Measurements from ENCODE around the gene PIK3R3.

The PIK3R3 gene

DNA sequence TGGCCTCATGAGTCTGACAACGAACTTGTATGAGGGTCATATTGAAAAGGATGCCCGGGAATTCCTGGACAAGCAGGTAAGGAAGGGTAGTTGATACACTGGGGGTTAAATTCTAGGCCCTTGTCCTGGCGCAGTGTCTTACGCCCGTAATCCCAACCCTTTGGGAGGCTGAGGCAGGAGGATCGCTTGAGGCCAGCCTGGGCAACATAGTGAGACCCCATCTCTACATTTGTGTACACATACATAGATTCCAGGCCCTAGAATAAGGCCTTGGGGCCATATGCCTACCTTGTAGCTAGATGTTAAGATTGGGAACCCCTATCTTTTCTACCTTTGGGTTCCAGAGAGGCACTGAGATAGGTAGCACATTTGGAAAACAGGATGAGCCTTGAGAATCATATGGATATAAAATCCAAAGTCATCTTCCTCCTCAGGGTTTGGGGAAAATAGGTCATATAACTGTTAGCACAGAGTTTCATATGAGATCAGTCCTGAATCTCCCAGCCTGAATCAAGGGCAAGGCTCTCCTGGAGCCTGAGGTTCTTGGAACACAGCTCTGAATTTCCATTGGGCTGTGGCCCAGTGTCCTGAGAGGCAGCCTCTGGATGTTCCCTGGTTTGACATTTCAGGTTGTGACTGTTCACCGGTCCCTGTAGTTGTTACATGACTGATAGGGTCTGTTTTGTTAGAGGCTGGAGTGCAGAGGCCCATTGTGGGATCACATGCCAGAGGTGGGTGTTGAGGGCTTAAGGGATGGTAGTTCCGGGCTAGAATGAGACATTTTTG, 104.4 kb downstream of the PIK3R3 start:
- Histone ChIP-seq H3K9me3 (ENCODE audit: low read depth, low read length) (no peaks in the 10 kb centered on the region), H3K4me3 (no peak overlapping the region), H3K36me3 (ENCODE audit: insufficient read depth, low read length) (peaks cover 9% of the 10 kb centered on the region; the same call in 1 of the 2 replicates), H3K27ac (no peak overlapping the region), H3K9ac (ENCODE audit: insufficient read length) (no peak overlapping the region)
- DNase-seq (ENCODE audit: low read depth, low spot score), result no peak
- no peak for TF ChIP-seq EZH2 (IDR thresholded peaks at IDR 0.05)
- TF ChIP-seq FOXP2 (optimal IDR thresholded peaks at IDR 0.05; ENCODE audit: control extremely low read depth, extremely low read length, insufficient read depth), result no peak
- no peak for TF ChIP-seq POLR2AphosphoS5 (IDR thresholded peaks at IDR 0.05; ENCODE audit: borderline replicate concordance, low read depth, low read length)

DNA sequence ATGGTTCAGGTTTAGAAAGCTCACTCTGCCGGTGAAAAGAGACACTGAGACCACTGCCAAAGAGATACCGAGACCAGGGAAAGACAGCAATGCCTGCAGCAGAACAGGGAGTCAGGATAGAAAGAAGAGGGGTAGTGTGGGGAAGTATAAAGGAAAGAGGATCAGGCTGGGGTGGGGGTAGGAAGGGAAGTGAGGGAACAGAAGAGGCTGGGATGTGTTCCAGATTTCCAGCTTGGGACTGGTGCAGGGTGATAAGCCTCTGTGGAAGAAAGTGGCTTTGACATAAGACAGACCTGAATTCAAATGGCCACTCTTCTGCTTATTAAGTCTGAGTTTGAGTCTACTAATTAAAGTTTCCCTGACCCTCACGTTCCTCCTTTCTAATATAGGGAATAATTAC, 105.9 kb downstream of the PIK3R3 start:
- no peaks in the 10 kb centered on the region for H3K9me3 ChIP-seq (ENCODE audit: low read depth, low read length)
- H3K27ac ChIP-seq, result no peak overlapping the region
- no peak for DNase-seq (ENCODE audit: low read depth, low spot score)
- TF ChIP-seq FOXP2 (optimal IDR thresholded peaks at IDR 0.05; ENCODE audit: control extremely low read depth, extremely low read length, insufficient read depth) (no peak), EZH2 (IDR thresholded peaks at IDR 0.05) (no peak), POLR2AphosphoS5 (IDR thresholded peaks at IDR 0.05; ENCODE audit: borderline replicate concordance, low read depth, low read length) (no peak)
- H3K36me3 ChIP-seq (ENCODE audit: insufficient read depth, low read length), result peaks cover 16% of the 10 kb centered on the region; the same call in 1 of the 2 replicates
- no peak overlapping the region for H3K9ac ChIP-seq (ENCODE audit: insufficient read length)
- H3K4me3 ChIP-seq, result no peak overlapping the region

DNA sequence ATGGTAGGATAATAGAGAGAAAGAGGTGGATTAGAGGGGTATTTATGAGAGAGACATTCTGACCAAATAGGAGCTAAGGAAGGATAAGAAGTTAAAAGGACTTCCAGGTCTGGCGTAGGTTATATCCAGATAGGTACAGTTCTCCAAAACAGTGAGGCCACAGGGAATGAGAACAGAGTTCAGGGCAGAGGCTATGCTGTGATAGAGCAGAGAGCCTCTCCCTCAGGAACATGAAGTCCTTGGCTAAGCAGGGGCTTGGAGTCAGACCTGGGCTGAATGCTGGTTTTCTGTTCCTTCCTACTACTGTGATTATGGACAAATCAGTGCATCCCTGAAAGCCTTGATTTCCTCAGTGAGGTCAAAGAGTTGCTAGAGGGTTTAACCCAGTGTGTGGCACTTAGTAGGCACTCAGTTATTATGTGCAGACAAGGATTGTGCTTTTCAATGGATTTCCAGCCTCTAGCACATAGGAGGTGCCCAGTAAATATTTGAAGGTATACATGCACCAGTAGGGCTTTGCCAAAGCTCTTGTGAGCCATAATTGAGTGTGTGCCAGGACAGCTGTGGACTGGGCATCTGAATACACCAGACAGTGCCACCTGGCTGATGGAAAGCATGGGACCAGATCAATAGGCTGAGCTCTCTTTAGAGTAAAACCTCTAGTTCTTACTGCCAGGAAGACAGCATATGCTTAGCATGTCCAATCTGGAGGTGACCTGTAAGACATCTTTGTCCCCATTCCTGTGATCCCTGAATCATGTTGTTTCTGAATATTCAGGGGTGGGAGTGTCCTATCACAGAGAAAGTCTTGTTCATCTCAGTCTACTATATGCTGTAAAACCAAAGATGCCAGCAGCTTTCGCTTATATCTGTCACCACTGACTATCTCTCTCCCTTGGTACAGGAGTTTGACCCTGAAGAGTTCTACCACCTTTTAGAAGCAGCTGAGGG, 111.1 kb downstream of the PIK3R3 start:
- Histone ChIP-seq H3K9me3 (ENCODE audit: low read depth, low read length) (no peaks in the 10 kb centered on the region), H3K4me3 (no peak overlapping the region), H3K9ac (ENCODE audit: insufficient read length) (no peak overlapping the region), H3K27ac (no peak overlapping the region), H3K36me3 (ENCODE audit: insufficient read depth, low read length) (peaks cover 16% of the 10 kb centered on the region; the same call in 1 of the 2 replicates)
- no peak for DNase-seq (ENCODE audit: low read depth, low spot score)
- TF ChIP-seq FOXP2 (optimal IDR thresholded peaks at IDR 0.05; ENCODE audit: control extremely low read depth, extremely low read length, insufficient read depth) (no peak), POLR2AphosphoS5 (IDR thresholded peaks at IDR 0.05; ENCODE audit: borderline replicate concordance, low read depth, low read length) (no peak), EZH2 (IDR thresholded peaks at IDR 0.05) (no peak)

DNA sequence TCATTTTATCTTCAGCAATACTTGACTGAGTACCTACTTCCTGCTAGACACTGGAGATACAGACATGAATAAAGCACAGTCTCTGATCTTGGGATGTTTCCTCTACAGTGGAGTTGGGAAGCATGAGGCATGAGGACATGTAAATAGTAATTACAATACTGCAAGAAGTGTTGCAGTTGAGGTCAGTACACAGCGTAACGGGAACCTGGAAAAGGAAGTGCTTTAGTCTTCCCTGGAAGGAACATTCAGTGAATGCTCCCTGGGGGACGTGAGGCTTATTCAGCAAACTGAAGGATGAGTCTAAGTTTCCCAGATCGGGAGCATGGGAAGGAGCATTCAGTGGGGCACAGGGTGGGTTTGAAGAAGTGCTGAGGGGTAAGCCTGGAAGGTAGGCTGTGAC, 112.4 kb downstream of the PIK3R3 start:
- DNase-seq (ENCODE audit: low read depth, low spot score), result no peak
- Histone ChIP-seq H3K4me3 (no peak overlapping the region), H3K27ac (no peak overlapping the region), H3K9me3 (ENCODE audit: low read depth, low read length) (no peaks in the 10 kb centered on the region), H3K9ac (ENCODE audit: insufficient read length) (no peak overlapping the region), H3K36me3 (ENCODE audit: insufficient read depth, low read length) (peaks cover 16% of the 10 kb centered on the region; the same call in 1 of the 2 replicates)
- TF ChIP-seq FOXP2 (optimal IDR thresholded peaks at IDR 0.05; ENCODE audit: control extremely low read depth, extremely low read length, insufficient read depth), result no peak
- no peak for TF ChIP-seq POLR2AphosphoS5 (IDR thresholded peaks at IDR 0.05; ENCODE audit: borderline replicate concordance, low read depth, low read length)
- no peak for TF ChIP-seq EZH2 (IDR thresholded peaks at IDR 0.05)

DNA sequence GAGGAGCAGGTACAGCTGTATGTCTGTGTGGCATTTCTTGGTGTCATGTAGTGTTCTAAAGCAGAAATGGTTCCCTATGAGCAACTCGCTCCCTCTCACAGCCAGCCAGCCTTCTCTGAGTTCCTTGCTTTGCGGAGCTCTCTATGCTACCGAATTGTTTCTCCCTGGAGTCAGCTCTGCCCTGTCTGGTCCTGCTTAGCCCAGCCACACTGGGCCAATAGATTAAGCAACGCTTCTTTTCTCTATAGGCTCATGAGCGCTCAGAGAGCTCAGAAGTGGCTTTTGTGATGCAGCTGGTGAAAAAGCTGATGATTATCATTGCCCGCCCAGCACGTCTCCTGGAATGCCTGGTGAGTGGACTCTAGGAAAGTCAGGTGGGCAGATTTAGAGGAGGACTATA, 113.1 kb downstream of the PIK3R3 start:
- no peak overlapping the region for H3K4me3 ChIP-seq
- no peak overlapping the region for H3K9ac ChIP-seq (ENCODE audit: insufficient read length)
- no peak for DNase-seq (ENCODE audit: low read depth, low spot score)
- TF ChIP-seq POLR2AphosphoS5 (IDR thresholded peaks at IDR 0.05; ENCODE audit: borderline replicate concordance, low read depth, low read length), result no peak
- no peak for TF ChIP-seq FOXP2 (optimal IDR thresholded peaks at IDR 0.05; ENCODE audit: control extremely low read depth, extremely low read length, insufficient read depth)
- TF ChIP-seq EZH2 (IDR thresholded peaks at IDR 0.05), result no peak
- peaks cover 16% of the 10 kb centered on the region; the same call in 1 of the 2 replicates for H3K36me3 ChIP-seq (ENCODE audit: insufficient read depth, low read length)
- H3K9me3 ChIP-seq (ENCODE audit: low read depth, low read length), result no peaks in the 10 kb centered on the region
- H3K27ac ChIP-seq, result no peak overlapping the region

DNA sequence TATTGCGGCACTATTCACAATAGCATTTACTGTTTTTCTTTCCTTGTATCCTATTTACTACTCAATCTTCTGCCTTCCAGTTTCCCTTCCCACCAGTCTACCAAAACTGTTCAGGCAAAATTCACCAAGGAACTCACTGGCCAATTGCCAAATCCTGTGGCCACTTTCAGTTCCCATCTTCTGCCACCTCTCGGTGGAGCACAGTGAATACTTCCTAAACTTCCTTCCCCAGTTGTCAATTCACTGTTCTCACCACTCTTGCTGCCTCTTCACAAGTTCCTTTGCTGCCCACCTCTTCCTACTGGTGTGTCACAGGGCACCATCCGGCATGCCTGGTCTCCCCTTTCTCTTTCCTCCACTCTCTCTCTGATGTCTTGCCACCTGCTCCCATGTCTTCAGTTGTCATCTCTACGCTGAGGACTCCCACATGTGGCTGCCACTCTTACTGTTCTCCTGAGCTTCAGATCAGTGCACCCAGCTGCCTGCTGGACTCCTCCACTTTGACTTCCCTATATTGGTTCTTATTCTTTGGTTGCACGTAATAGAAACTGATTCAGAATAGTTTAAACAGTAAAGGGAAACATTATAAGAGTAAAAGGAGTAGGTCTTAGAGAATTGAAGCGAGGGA, 114.4 kb downstream of the PIK3R3 start:
- H3K9me3 ChIP-seq (ENCODE audit: low read depth, low read length), result no peaks in the 10 kb centered on the region
- H3K36me3 ChIP-seq (ENCODE audit: insufficient read depth, low read length), result peaks cover 8% of the 10 kb centered on the region; the same call in 1 of the 2 replicates
- no peak for DNase-seq (ENCODE audit: low read depth, low spot score)
- H3K4me3 ChIP-seq, result no peak overlapping the region
- H3K27ac ChIP-seq, result no peak overlapping the region
- no peak overlapping the region for H3K9ac ChIP-seq (ENCODE audit: insufficient read length)
- no peak for TF ChIP-seq POLR2AphosphoS5 (IDR thresholded peaks at IDR 0.05; ENCODE audit: borderline replicate concordance, low read depth, low read length)
- no peak for TF ChIP-seq EZH2 (IDR thresholded peaks at IDR 0.05)

DNA sequence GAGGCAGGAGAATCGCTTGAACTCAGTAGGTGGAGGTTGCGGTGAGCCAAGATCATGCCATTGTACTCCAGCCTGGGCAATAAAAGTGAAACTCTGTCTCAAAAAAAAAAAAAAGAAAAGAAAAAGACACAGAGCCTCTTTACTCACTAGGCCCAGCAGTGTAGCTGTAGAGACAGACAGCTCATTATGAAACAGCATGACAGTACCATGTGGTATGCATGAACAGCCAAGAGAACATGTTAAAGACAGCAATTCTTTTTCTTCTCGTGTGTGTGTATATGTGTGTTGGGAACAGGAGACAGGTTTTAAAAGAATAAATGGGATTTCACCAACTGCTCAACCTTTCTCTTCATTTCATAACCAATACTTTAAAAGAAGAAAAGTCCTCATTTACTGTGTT, 118.8 kb downstream of the PIK3R3 start:
- TF ChIP-seq FOXP2 (optimal IDR thresholded peaks at IDR 0.05; ENCODE audit: control extremely low read depth, extremely low read length, insufficient read depth), result no peak

DNA sequence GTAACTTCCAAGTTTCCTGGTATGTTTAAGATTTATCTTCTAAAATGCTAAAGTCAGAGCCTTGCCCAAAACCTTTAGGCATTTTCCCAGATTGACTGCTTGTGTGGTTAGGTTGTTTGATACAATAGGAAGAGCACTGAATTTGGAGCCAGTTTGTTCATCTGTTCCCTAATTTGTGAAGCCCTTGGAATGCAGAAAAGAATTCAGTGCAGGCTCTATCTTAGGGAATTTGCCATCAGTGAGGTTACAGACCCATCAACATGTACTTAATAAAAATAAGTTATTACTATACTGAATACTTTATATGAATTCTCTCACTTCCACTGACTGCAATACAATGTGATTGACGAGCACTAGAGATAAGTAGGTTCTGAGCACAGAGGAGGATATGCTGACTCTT, 120.2 kb downstream of the PIK3R3 start:
- no peak overlapping the region for H3K27ac ChIP-seq
- H3K36me3 ChIP-seq (ENCODE audit: insufficient read depth, low read length), result peaks cover 13% of the 10 kb centered on the region; the same call in 1 of the 2 replicates
- no peak overlapping the region for H3K9ac ChIP-seq (ENCODE audit: insufficient read length)
- no peak overlapping the region for H3K4me3 ChIP-seq
- DNase-seq (ENCODE audit: low read depth, low spot score), result no peak
- no peak for TF ChIP-seq FOXP2 (optimal IDR thresholded peaks at IDR 0.05; ENCODE audit: control extremely low read depth, extremely low read length, insufficient read depth)
- no peak for TF ChIP-seq EZH2 (IDR thresholded peaks at IDR 0.05)
- TF ChIP-seq POLR2AphosphoS5 (IDR thresholded peaks at IDR 0.05; ENCODE audit: borderline replicate concordance, low read depth, low read length), result no peak
- H3K9me3 ChIP-seq (ENCODE audit: low read depth, low read length), result no peaks in the 10 kb centered on the region

More for the DNA sequence above, 118.8 kb downstream of the PIK3R3 start:
- no peak for DNase-seq (ENCODE audit: low read depth, low spot score)
- Histone ChIP-seq H3K9me3 (ENCODE audit: low read depth, low read length) (no peaks in the 10 kb centered on the region), H3K27ac (no peak overlapping the region), H3K9ac (ENCODE audit: insufficient read length) (no peak overlapping the region), H3K4me3 (no peak overlapping the region), H3K36me3 (ENCODE audit: insufficient read depth, low read length) (peaks cover 9% of the 10 kb centered on the region; the same call in 1 of the 2 replicates)

Data from SK-N-MC (cell line).